Mammary epithelial cell (primary cell): ENCODE measurements around the gene TBX3.

Experiments used
- EZH2 ChIP-seq: IDR thresholded peaks from 2 replicates; pipeline ENCODE4 v1.6.1; 2012; ENCODE audit warnings: low read length, inconsistent platforms, borderline replicate concordance
- TF ChIP-seq, protein P1 (sequence below), 2 donors: IDR thresholded peaks in 1 of 2; conservative IDR thresholded peaks in 1 of 2; 2 replicates each; pipeline ENCODE4 v1.5.1; 2011 to 2012; ENCODE audit warnings: inconsistent platforms in 2 of 2, low read length in 2 of 2, mild to moderate bottlenecking in 2 of 2, control low read depth in 1 of 2, low read depth in 1 of 2; ENCODE audit not compliant: insufficient read depth in 1 of 2; ENCODE audit errors: extremely low read depth in 1 of 2

DNA sequence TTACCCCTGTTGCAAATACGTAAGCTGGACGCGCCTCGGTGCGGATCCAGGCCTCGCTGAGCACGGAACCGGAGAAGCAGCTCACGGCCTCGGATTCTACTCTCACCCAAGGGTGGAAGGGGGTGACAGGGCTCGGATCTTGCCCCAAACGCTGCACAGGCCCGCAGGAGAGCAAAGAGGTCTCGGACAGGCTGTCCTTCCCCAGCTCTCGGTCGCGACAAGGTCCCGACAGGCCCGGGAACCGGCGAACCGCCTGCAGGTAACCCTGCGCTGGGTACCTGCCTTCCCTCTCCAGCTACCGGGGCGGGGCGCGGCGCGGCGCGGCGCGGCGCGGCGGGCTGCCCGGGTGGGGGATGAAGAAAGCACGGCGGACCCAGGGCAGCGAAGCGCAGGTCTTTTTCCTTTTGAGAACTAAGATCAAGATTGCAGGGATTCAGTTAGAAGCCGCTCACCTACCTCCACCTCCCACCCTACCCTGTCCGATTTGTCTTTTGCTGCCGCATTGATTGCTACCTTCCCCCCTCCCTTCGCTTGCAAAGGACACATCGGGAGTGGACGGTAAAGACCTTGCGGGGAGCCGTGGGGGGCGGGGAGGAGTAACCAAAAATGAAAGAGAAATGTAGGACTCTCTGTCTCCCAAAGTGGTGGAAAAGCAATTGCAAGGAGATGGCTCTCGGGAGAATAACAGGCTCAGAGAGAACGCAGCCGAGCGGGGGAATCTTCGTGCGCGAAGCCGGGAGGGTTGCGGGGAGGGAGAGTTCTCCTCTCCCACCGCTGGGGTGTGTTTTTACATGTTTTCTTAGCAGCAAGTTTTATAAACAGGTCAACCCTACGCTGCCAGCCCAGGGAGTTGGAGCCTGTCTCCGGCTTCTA lies 8.4 kb upstream of the TBX3 start:
- TF ChIP-seq, protein P1, sequence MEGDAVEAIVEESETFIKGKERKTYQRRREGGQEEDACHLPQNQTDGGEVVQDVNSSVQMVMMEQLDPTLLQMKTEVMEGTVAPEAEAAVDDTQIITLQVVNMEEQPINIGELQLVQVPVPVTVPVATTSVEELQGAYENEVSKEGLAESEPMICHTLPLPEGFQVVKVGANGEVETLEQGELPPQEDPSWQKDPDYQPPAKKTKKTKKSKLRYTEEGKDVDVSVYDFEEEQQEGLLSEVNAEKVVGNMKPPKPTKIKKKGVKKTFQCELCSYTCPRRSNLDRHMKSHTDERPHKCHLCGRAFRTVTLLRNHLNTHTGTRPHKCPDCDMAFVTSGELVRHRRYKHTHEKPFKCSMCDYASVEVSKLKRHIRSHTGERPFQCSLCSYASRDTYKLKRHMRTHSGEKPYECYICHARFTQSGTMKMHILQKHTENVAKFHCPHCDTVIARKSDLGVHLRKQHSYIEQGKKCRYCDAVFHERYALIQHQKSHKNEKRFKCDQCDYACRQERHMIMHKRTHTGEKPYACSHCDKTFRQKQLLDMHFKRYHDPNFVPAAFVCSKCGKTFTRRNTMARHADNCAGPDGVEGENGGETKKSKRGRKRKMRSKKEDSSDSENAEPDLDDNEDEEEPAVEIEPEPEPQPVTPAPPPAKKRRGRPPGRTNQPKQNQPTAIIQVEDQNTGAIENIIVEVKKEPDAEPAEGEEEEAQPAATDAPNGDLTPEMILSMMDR (conservative IDR thresholded peaks at IDR 0.05 in 1 of 2, IDR thresholded peaks at IDR 0.05 in 1 of 2; ENCODE audit: extremely low read depth in 1 of 2, insufficient read depth in 1 of 2, low read depth in 1 of 2, low read length in 2 of 2), result no peak
- no peak for TF ChIP-seq EZH2
